ENCODE data around the gene FGF12.

Gene FGF12

DNA sequence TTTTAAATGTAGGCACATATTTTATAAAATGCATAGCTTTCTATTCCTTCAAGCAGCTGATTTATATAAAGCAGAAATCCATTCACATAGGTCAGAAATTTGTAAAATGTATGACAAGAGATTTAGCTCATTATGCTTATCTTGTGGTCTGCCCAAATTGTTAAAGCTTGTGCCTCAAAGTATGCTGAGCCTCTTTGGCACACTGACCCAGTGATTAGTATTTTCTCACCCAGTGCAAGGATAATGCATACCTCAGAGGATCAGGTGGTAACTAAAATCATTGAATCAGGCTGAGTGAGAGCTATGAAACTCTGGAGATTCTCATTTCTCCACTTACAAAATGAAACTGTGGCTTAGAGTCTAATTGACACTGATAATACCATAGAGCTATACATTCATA is 533.3 kb downstream of the FGF12 start:
- DNase-seq (ENCODE audit: low read depth, low spot score): no peak

GRCh38 chr3:192188218-192188835 is 539.0 kb downstream of the FGF12 start:
- no peak for DNase-seq (ENCODE audit: low read depth, low spot score)

DNA sequence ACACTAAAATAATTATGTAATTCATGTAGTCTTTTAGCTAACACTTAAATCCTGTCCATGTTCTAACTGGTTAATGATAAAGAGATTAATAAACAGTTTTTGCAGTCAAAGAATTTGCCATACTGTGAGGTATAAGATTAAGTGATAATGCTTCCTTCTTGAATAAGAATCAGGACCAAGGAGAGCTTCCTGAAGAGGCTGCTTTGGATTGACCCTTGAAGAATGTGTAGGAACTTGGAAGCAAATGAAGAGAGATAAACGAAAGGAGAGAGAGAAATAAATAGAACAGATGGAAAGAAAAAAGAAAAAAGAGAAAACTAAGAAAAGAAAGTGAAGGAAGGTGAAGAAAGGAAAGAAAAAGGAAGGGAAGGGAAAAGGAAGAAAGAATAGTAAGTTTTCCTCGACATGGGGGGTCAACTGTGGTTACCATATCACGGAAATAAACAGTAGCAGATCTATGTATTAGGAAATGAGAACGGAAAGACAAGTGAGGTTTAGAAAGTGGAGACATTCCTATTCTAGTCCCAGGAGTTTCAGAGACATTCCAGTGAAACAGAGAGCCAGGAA is 539.8 kb downstream of the FGF12 start:
- no peak for DNase-seq (ENCODE audit: low read depth, low spot score)

GRCh38 chr3:192186498-192186897 is 540.8 kb downstream of the FGF12 start:
- DNase-seq (ENCODE audit: low read depth, low spot score): no peak

- DNase-seq (ENCODE audit: low read depth, low spot score): no peak
Measured at GRCh38 chr3:192186045-192186444, 541.3 kb downstream of the FGF12 start.

GRCh38 chr3:192183109-192183508 is 544.2 kb downstream of the FGF12 start:
- no peak for DNase-seq (ENCODE audit: low read depth, low spot score)

GRCh38 chr3:192181151-192181550 is 546.2 kb downstream of the FGF12 start:
- no peak for DNase-seq (ENCODE audit: low read depth, low spot score)

DNA sequence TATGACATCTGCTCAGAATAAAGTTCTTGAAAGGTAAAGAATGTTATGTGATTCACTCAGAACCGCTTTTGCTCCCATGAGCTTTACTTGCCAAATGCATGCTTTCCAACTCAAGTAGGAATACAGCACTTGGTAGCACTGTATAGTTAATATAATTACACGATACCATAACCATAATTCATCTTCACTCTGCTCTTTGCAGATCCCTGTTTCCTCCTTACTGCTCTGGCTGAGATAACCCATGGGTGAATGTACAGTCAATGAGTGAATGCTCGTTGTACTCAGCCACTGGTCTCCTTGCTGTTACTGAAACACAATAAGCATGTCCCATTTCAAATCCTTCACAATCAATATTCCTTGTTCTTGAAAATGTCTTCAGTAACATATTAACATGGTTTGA is 550.0 kb downstream of the FGF12 start:
- DNase-seq (ENCODE audit: low read depth, low spot score): no peak

- DNase-seq (ENCODE audit: low read depth, low spot score): no peak
Measured at GRCh38 chr3:192174283-192174682, 553.1 kb downstream of the FGF12 start.

DNA sequence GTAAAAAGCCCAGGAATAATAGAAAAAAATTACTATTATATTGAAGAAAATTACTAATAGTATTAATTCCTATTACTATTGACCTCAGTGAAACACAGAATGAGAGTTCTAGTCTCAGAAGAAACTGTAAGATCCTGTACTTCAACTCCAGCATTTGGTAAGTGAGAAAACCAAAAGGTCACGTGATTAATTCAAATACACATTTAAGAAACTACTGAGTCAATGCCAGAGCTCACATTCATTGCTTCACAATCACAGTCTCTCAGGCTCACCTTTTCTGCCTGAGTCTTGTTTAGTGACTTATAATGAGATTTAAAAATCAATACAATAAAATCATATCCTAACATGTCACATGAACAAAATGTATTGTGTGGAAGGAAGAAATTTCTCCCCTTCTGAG is 556.1 kb downstream of the FGF12 start:
- no peak for DNase-seq (ENCODE audit: low read depth, low spot score)

- no peak for DNase-seq (ENCODE audit: low read depth, low spot score)
Measured at GRCh38 chr3:192170659-192171058, 556.7 kb downstream of the FGF12 start.

DNA sequence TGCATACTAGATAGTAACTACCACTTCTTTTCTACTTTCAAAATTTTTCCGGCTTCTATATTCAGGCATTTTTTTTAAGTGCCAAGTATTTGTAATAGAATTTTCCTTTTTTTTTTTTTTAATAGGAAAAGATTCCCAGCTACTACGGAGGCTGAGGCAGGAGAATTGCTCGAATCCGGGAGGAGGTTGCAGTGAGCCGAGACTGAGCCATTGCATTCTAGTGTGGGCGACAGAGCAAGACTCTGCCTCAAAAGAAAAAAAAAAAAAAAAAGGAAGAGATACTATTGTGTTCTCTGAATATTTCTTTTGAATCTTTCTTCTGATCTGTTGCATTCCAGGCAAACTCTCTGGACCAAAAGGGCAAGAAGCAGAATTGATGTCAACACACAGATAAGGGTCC is 557.3 kb downstream of the FGF12 start:
- no peak for DNase-seq (ENCODE audit: low read depth, low spot score)

GRCh38 chr3:192169332-192169915 is 557.9 kb downstream of the FGF12 start:
- DNase-seq (ENCODE audit: low read depth, low spot score): no peak

GRCh38 chr3:192168202-192168601 is 559.1 kb downstream of the FGF12 start:
- no peak for DNase-seq (ENCODE audit: low read depth, low spot score)

GRCh38 chr3:192165552-192165951 is 561.8 kb downstream of the FGF12 start:
- no peak for DNase-seq (ENCODE audit: low read depth, low spot score)

- no peak for DNase-seq (ENCODE audit: low read depth, low spot score)
Measured at GRCh38 chr3:192161661-192162060, 565.7 kb downstream of the FGF12 start.

DNA sequence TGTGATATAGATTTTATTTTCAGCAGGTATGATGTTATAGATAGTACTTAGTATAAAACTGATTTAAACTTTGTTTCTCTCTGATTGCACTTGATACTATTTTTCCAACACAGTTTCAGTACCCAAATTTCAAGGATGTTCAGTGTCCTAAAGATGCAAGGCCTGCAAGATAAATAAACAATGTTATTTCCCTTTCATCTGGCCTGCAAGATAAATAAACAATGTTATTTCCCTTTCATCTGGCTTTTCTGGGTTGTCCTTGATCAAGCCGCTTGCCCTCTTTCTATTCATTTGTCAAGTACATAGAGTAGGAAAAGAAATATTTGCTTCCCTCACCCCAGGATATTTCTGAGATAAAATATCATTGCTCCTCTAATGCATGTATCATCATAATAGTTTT is 571.0 kb downstream of the FGF12 start:
- no peak for DNase-seq (ENCODE audit: low read depth, low spot score)

DNA sequence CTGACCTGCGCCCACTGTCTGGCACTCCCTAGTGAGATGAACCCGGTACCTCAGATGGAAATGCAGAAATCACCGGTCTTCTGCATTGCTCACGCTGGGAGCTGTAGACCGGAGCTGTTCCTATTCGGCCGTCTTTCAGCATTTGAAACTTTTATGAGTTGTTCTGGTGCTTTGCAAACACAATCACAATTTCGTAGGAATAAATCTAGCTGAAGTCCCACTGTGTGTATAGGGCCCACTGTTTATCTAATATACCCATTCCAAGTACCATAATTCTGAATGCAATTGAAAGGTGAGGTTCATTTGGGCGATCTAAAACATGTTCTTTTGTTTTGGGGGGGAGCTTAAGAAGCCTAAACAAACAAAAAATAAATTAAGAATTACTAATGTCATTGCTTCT is 572.1 kb downstream of the FGF12 start:
- DNase-seq (ENCODE audit: low read depth, low spot score): no peak

- no peak for DNase-seq (ENCODE audit: low read depth, low spot score)
Measured at GRCh38 chr3:192133271-192133670, 594.1 kb downstream of the FGF12 start.

DNA sequence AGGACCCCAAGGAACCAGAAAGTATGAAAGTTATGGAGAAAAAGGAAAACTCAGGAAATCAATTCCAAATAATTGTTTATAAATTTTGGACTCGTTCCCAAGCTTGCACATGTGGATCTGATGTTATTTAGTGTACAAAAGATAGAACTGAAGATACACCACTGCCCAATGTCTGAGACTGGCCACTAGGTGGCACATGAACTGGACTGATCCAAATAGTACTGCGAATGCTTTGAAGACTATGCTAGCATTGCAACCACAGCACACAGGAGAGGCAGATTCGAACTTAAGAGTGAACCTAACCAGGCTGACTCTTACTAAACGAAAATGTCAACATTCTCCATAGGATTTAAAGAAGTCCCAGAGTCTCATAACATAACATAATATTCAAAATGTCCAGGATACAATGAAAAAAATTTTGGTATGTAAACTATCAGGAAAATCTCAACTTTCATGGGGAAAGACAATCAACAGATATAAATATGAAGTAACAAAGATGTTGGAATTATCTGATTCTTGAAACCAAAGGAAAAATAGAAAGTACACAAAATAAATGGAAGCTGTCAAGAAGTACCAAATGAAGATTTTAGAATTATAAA is 596.7 kb downstream of the FGF12 start:
- peak; percentile 28 for DNase-seq (ENCODE audit: low read depth, low spot score)

- DNase-seq (ENCODE audit: low read depth, low spot score): no peak
Measured at GRCh38 chr3:192129586-192129985, 597.8 kb downstream of the FGF12 start.

- no peak for DNase-seq (ENCODE audit: low read depth, low spot score)
Measured at GRCh38 chr3:192128922-192129321, 598.4 kb downstream of the FGF12 start.

- DNase-seq (ENCODE audit: low read depth, low spot score): no peak
Measured at GRCh38 chr3:192128060-192128459, 599.3 kb downstream of the FGF12 start.
